ENCODE measurements around the gene RPL3.

RPL3 gene

GRCh38 chr22:39282645-39283321 is 36.6 kb downstream of the RPL3 start:
- ChIA-PET CTCF (no interaction called here), POLR2A (no interaction called here)
- no peak for TF ChIP-seq ARNT (IDR thresholded peaks at IDR 0.05)
- no peak for DNase-seq (ENCODE audit: extremely low spot score)

- POLR2A ChIA-PET: no interaction called here
- DNase-seq (ENCODE audit: extremely low spot score): no peak
- CTCF ChIA-PET: interaction anchor here (0.6 to 0.7 kb wide), 2 partner anchors 30 to 1691 kb away, joined by 3 read pairs; no protein-coding TSS in a partner anchor
- TF ChIP-seq LEF1 (IDR thresholded peaks at IDR 0.05; ENCODE audit: borderline replicate concordance): no peak
- no peak for TF ChIP-seq ARNT (IDR thresholded peaks at IDR 0.05)
- no peak for TF ChIP-seq L3MBTL2 (conservative IDR thresholded peaks at IDR 0.05)
- TF ChIP-seq CTBP1 (IDR thresholded peaks at IDR 0.05; ENCODE audit: borderline replicate concordance): no peak
- no peak for TF ChIP-seq BHLHE40 (IDR thresholded peaks at IDR 0.05; ENCODE audit: borderline replicate concordance)
- no peak for TF ChIP-seq NFRKB (IDR thresholded peaks at IDR 0.05)
Measured at GRCh38 chr22:39281126-39281525, 38.3 kb downstream of the RPL3 start.

GRCh38 chr22:39280250-39280649 is 39.2 kb downstream of the RPL3 start:
- CTCF ChIA-PET: interaction anchor here (1.1 kb wide), 1 partner anchor 11 kb away, joined by 3 read pairs; no protein-coding TSS in a partner anchor
- POLR2A ChIA-PET: no interaction called here
- DNase-seq (ENCODE audit: extremely low spot score): no peak
- TF ChIP-seq FOXK2 (IDR thresholded peaks at IDR 0.05) (no peak), SUZ12 (IDR thresholded peaks at IDR 0.05) (no peak), PKNOX1 (IDR thresholded peaks at IDR 0.05) (no peak), L3MBTL2 (conservative IDR thresholded peaks at IDR 0.05) (no peak), HDGF (IDR thresholded peaks at IDR 0.05; ENCODE audit: borderline replicate concordance) (no peak), ELF4 (IDR thresholded peaks at IDR 0.05) (no peak), CTBP1 (IDR thresholded peaks at IDR 0.05; ENCODE audit: borderline replicate concordance) (no peak)

GRCh38 chr22:39279170-39279850 is 40.1 kb downstream of the RPL3 start:
- ChIA-PET CTCF (interaction anchor here (0.7 to 1.1 kb wide), 2 partner anchors 12 to 144 kb away, joined by 3 to 12 read pairs; no protein-coding TSS in a partner anchor), POLR2A (interaction anchor here (1.0 kb wide), 1 partner anchor 40 kb away, joined by 4 read pairs; the partner anchor contains the start of gene RPL3)
- DNase-seq (ENCODE audit: extremely low spot score): no peak

GRCh38 chr22:39278040-39278439 is 41.4 kb downstream of the RPL3 start:
- ChIA-PET CTCF (no interaction called here), POLR2A (interaction anchor here (0.8 kb wide), 1 partner anchor 41 kb away, joined by 3 read pairs; no protein-coding TSS in a partner anchor)
- no peak for DNase-seq (ENCODE audit: extremely low spot score)
- TF ChIP-seq L3MBTL2 (conservative IDR thresholded peaks at IDR 0.05): no peak
- no peak for TF ChIP-seq HDGF (IDR thresholded peaks at IDR 0.05; ENCODE audit: borderline replicate concordance)
- TF ChIP-seq LEF1 (IDR thresholded peaks at IDR 0.05; ENCODE audit: borderline replicate concordance): no peak
- no peak for TF ChIP-seq CTBP1 (IDR thresholded peaks at IDR 0.05; ENCODE audit: borderline replicate concordance)
- TF ChIP-seq NFRKB (IDR thresholded peaks at IDR 0.05): no peak
- no peak for TF ChIP-seq PKNOX1 (IDR thresholded peaks at IDR 0.05)
- TF ChIP-seq ARNT (IDR thresholded peaks at IDR 0.05): no peak
- no peak for TF ChIP-seq SP1 (IDR thresholded peaks at IDR 0.05)
- TF ChIP-seq TARDBP (IDR thresholded peaks at IDR 0.05): no peak
- TF ChIP-seq FOXM1 (IDR thresholded peaks at IDR 0.05; ENCODE audit: borderline replicate concordance): no peak
- no peak for TF ChIP-seq ZNF384 (IDR thresholded peaks at IDR 0.05)

More at GRCh38 chr22:39279170-39279850, 40.1 kb downstream of the RPL3 start:
- TF ChIP-seq HDGF (IDR thresholded peaks at IDR 0.05; ENCODE audit: borderline replicate concordance): no peak
- no peak for TF ChIP-seq BHLHE40 (IDR thresholded peaks at IDR 0.05; ENCODE audit: borderline replicate concordance)
- TF ChIP-seq NFRKB (IDR thresholded peaks at IDR 0.05): no peak
- no peak for TF ChIP-seq ELF4 (IDR thresholded peaks at IDR 0.05)
- TF ChIP-seq CTBP1 (IDR thresholded peaks at IDR 0.05; ENCODE audit: borderline replicate concordance): no peak
- no peak for TF ChIP-seq SUZ12 (IDR thresholded peaks at IDR 0.05)

GRCh38 chr22:39277142-39277607 is 42.2 kb downstream of the RPL3 start:
- TF ChIP-seq CTBP1 (IDR thresholded peaks at IDR 0.05; ENCODE audit: borderline replicate concordance): no peak
- TF ChIP-seq SP1 (IDR thresholded peaks at IDR 0.05): no peak
- no peak for TF ChIP-seq FOXM1 (IDR thresholded peaks at IDR 0.05; ENCODE audit: borderline replicate concordance)
- no peak for TF ChIP-seq PKNOX1 (IDR thresholded peaks at IDR 0.05)
- TF ChIP-seq SUZ12 (IDR thresholded peaks at IDR 0.05): no peak
- TF ChIP-seq NFRKB (IDR thresholded peaks at IDR 0.05): no peak
- TF ChIP-seq L3MBTL2 (conservative IDR thresholded peaks at IDR 0.05): no peak
- no peak for TF ChIP-seq LEF1 (IDR thresholded peaks at IDR 0.05; ENCODE audit: borderline replicate concordance)
- TF ChIP-seq BHLHE40 (IDR thresholded peaks at IDR 0.05; ENCODE audit: borderline replicate concordance): no peak
- TF ChIP-seq HDGF (IDR thresholded peaks at IDR 0.05; ENCODE audit: borderline replicate concordance): no peak
- no peak for TF ChIP-seq TARDBP (IDR thresholded peaks at IDR 0.05)
- no peak for TF ChIP-seq FOXK2 (IDR thresholded peaks at IDR 0.05)
- no peak for TF ChIP-seq ZNF384 (IDR thresholded peaks at IDR 0.05)
- no peak for TF ChIP-seq FOXA1 (IDR thresholded peaks at IDR 0.05)
- TF ChIP-seq ELF4 (IDR thresholded peaks at IDR 0.05): no peak
- POLR2A ChIA-PET: interaction anchor here (0.8 kb wide), 1 partner anchor 42 kb away, joined by 3 read pairs; no protein-coding TSS in a partner anchor
- CTCF ChIA-PET: no interaction called here
- DNase-seq (ENCODE audit: extremely low spot score): no peak

Measured in HEK293T (cell line).